Measurements from ENCODE around the gene EPPIN.
"Not testable (repeated sequence)": the region's sequence is repeated elsewhere in the genome, so short reads cannot be mapped to it uniquely, and the experiment has no call there.

EPPIN gene

GRCh38 chr20:45547206-45547770 is at the start of gene EPPIN:
Gene EPPIN, minus strand, starts transcription at chr20:45547401. Its CDS starts 44 bp downstream, at chr20:45547357.
- no peak for FAIRE-seq

GRCh38 chr20:45595235-45595634 is 48.0 kb upstream of the EPPIN start:
- FAIRE-seq: no peak

- FAIRE-seq: no peak
Observed at GRCh38 chr20:45593498-45593897, 46.3 kb upstream of the EPPIN start.

- FAIRE-seq: peak; percentile 77
Observed at GRCh38 chr20:45592574-45593189, 45.5 kb upstream of the EPPIN start.

GRCh38 chr20:45589725-45590124 is 42.5 kb upstream of the EPPIN start:
- no peak for FAIRE-seq

- no peak for FAIRE-seq
Observed at GRCh38 chr20:45588800-45589199, 41.6 kb upstream of the EPPIN start.

GRCh38 chr20:45585986-45586385 is 38.8 kb upstream of the EPPIN start:
- not testable (repeated sequence) for FAIRE-seq

- FAIRE-seq: not testable (repeated sequence)
Observed at GRCh38 chr20:45584294-45584693, 37.1 kb upstream of the EPPIN start.

GRCh38 chr20:45583502-45583901 is 36.3 kb upstream of the EPPIN start:
- no peak for FAIRE-seq

- no peak for FAIRE-seq
Observed at GRCh38 chr20:45581702-45582101, 34.5 kb upstream of the EPPIN start.

GRCh38 chr20:45579184-45579583 is 32.0 kb upstream of the EPPIN start, which contains the start of gene WFDC8:
Gene WFDC8, minus strand, starts transcription at chr20:45579284. Its CDS starts 37 bp downstream, at chr20:45579247.
- no peak for FAIRE-seq

- no peak for FAIRE-seq
Observed at GRCh38 chr20:45578231-45578630, 31.0 kb upstream of the EPPIN start.

GRCh38 chr20:45576995-45577394 is 29.8 kb upstream of the EPPIN start:
- FAIRE-seq: no peak

GRCh38 chr20:45575931-45576330 is 28.7 kb upstream of the EPPIN start:
- FAIRE-seq: no peak

GRCh38 chr20:45569650-45570049 is 22.4 kb upstream of the EPPIN start:
- FAIRE-seq: not testable (repeated sequence)

- FAIRE-seq: no peak
Observed at GRCh38 chr20:45564760-45565276, 17.6 kb upstream of the EPPIN start.

GRCh38 chr20:45555198-45555597 is 8.0 kb upstream of the EPPIN start:
- no peak for FAIRE-seq

GRCh38 chr20:45552456-45552855 is 5.3 kb upstream of the EPPIN start:
- FAIRE-seq: no peak

GRCh38 chr20:45550765-45551164 is 3.6 kb upstream of the EPPIN start:
- no peak for FAIRE-seq

- FAIRE-seq: no peak
Observed at GRCh38 chr20:45548410-45548809, 1.2 kb upstream of the EPPIN start.

GRCh38 chr20:45545754-45546453 is 1.3 kb downstream of the EPPIN start:
- no peak for FAIRE-seq

GRCh38 chr20:45545351-45545750 is 1.9 kb downstream of the EPPIN start:
- no peak for FAIRE-seq

GRCh38 chr20:45539382-45539781 is 7.8 kb downstream of the EPPIN start, which contains the start of gene WFDC6:
Gene WFDC6, minus strand, starts transcription at chr20:45539482. Its CDS starts 75 bp downstream, at chr20:45539407.
- no peak for FAIRE-seq
